Measurements from ENCODE around the gene CSH2.

The CSH2 gene

DNA sequence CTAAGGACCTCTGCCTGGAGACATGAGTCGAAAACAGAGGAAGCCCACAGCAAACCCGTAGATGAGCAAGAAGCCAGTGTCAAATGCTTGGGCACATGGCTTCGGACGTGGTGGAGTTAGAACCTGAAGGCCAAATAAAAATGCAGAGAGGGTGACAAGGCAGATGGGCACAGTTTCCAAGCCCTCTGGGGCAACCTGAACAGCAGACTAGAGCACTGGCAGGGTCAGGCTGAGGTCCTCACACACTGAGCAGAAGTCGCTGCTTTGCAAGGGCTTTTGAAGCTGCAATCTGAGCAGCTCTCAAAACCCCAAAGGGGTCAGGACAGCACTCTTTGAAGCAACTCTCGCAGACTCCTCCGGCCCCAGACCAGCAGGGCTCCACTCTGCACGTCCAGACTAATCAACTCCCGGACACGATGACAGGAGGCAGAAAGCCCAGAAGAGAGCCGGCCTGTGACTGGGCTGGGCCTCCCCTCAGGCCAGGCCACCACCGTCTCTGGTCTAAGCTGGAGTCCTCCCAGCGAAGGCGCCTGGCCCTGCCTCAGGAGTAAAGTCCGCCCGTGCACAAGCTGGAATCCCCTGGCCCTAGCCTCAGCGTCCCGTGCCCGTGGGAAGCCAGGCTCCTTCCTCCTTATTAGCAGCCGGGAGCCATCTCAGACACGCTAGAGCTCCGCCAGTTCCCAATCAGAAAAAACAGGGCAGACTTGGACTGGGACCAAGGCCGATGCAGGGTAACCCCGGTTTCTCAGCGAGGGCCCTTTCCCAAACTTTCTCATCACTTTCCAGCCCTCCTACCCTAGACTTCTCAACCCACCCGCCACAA is 31.9 kb downstream of the CSH2 start:
- peak overlapping the region; percentile 96 for H3K27ac ChIP-seq
- TF ChIP-seq ZFX (IDR thresholded peaks at IDR 0.05; ENCODE audit: borderline replicate concordance): no peak
- TF ChIP-seq, protein P1, sequence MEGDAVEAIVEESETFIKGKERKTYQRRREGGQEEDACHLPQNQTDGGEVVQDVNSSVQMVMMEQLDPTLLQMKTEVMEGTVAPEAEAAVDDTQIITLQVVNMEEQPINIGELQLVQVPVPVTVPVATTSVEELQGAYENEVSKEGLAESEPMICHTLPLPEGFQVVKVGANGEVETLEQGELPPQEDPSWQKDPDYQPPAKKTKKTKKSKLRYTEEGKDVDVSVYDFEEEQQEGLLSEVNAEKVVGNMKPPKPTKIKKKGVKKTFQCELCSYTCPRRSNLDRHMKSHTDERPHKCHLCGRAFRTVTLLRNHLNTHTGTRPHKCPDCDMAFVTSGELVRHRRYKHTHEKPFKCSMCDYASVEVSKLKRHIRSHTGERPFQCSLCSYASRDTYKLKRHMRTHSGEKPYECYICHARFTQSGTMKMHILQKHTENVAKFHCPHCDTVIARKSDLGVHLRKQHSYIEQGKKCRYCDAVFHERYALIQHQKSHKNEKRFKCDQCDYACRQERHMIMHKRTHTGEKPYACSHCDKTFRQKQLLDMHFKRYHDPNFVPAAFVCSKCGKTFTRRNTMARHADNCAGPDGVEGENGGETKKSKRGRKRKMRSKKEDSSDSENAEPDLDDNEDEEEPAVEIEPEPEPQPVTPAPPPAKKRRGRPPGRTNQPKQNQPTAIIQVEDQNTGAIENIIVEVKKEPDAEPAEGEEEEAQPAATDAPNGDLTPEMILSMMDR (IDR thresholded peaks at IDR 0.05): no peak

DNA sequence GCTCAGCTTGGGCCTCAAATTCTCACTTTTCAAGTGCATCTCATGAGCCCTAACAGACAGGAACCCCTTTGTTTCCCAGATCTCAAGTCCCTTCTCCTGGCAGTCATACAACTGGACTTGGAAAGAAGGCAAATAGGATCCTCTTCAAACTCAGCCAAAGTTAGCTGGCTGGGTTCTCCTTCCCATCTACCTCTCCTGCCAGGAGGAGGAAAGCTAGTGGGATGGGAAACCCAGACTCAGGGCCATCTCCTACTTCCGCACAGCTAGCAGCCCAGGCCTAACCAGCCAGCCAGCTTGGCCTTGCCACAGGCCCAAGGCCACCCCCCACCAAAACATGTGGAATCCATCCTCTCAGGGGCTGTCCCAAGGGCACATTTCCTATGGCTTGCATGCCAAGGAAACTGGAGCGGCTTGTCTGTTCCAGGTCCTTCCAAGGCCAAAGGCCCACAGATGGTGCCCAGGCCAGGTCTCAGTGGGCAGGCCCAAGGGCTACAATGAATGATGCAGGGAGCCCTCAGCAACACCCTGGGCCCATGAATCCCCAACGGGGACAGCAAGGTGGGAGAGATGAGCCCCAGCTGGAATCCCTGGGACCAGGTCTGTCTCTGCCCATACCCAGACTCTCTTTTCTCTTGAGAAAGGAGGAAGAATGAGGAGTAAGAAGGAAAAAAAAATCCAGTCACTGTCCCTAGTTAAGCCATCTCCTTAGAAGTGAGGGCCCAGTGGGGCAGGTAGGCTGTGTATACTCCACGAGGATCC is 32.7 kb downstream of the CSH2 start:
- TF ChIP-seq, protein P1 (IDR thresholded peaks at IDR 0.05): no peak
- no peak for TF ChIP-seq ZFX (IDR thresholded peaks at IDR 0.05; ENCODE audit: borderline replicate concordance)
- peak overlapping the region; percentile 96 for H3K27ac ChIP-seq

DNA sequence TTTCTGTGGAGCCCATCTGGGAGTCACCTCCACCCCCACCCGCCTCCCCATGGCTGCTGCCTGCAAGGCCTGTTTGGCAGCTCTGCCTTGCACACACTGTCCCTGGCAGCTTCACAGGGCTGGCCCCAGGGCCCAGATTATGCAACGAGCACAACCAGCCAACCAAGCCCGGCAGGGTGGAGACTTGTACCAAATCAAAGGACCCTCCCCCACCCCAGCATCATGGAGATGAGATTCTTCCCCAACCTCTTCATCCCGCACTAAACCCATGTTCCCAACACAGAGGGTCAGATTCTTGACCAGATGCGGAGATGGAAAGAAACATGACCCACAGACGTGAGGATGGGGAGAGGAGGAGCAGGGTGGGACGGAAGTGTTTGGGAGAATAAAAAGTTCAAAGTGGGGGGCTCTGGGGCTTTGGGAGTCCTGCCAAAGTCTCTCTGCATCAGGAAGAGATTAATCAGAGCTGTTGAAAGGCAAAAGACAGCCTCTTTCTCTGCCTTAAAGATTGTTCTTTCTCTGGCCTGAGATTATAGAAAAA is 34.8 kb downstream of the CSH2 start:
- TF ChIP-seq ZFX (IDR thresholded peaks at IDR 0.05; ENCODE audit: borderline replicate concordance): no peak
- TF ChIP-seq, protein P1 (IDR thresholded peaks at IDR 0.05): no peak
- H3K27ac ChIP-seq: peak overlapping the region; percentile 96

DNA sequence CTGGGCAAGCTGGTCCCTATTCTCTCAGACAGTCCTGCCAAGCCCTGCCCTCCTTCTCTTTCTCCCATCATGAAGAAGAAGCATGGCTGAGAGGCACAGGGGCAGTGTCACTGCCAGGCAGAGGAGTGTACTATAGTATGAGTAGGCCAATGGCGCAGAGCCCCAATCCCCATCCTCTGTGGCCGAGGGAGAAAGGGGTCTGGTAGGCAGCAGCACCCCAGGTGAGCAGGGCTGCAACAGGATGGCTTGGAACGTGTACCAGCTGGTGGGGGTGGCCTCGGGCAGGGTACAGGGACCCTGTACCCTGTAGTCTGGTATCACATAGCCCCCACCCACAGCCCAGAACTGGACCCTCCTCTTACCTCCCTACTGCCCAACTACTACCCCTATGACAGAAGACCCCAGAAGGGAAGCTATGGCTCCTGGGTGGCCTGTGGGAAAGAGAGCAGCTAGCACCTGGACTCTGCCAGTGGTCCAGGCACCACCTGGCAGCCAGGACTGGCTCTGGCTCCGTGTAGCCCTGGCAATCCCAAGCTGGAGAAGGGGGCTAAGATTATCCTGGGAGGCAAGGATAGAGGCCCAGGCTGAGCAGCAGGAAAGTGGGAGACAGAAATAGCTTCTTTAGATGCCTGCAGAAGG is 35.4 kb downstream of the CSH2 start:
- TF ChIP-seq ZFX (IDR thresholded peaks at IDR 0.05; ENCODE audit: borderline replicate concordance): no peak
- TF ChIP-seq, protein P1 (IDR thresholded peaks at IDR 0.05): no peak
- peak overlapping the region; percentile 96 for H3K27ac ChIP-seq

DNA sequence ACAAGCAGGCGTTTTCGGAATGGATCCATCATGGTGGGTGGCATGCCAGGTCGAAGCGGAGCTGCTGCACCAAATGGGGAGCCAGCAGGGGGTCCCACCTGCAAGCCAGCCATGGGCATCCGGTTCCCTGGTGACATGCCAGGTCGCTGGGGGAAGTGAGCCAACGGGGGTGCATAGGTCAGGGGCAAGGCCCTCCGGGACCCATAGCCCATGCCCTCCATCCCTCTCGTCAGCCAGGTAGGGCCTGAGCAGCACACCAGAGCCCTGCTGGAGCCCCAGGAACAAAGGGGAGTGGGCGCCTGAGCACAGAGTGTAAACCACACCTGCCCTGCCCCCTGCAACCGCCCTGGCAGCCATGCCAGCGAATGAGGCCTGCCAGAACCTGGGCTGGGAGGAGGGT is 36.0 kb downstream of the CSH2 start:
- H3K27ac ChIP-seq: peak overlapping the region; percentile 96

DNA sequence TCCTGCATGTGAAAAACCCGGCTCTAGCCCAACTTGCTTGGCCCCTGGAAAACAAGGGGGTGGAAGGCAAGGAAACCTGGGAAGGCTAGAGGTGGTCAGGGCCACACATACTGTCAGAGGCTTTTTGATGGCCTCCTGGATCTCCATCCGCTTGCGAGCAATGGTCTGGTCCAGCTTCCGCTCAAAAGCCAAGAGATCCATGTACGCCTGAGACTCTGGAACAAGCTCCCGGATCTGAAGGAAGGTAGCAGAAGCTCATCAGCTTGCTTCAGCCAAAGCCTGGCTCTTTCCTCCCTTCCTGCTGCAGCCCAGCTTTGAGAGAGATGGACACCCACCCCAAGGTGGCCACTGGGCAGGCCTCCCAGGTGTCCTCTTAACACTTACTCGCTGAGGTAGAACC is 36.7 kb downstream of the CSH2 start:
- peak overlapping the region; percentile 96; the same call in 1 of the 2 replicates for H3K27ac ChIP-seq
- TF ChIP-seq ZFX (IDR thresholded peaks at IDR 0.05; ENCODE audit: borderline replicate concordance): no peak
- TF ChIP-seq, protein P1 (IDR thresholded peaks at IDR 0.05): no peak

More for the DNA sequence above, 36.0 kb downstream of the CSH2 start:
- TF ChIP-seq, protein P1 (IDR thresholded peaks at IDR 0.05): no peak
- no peak for TF ChIP-seq ZFX (IDR thresholded peaks at IDR 0.05; ENCODE audit: borderline replicate concordance)
